GM03348 (cell line): ENCODE data around the gene GAD1.

Source experiments
- DNase-seq: peaks from one replicate; pipeline ENCODE4 v3.0.0; 2012; ENCODE audit warnings: low spot score

Gene GAD1

DNA sequence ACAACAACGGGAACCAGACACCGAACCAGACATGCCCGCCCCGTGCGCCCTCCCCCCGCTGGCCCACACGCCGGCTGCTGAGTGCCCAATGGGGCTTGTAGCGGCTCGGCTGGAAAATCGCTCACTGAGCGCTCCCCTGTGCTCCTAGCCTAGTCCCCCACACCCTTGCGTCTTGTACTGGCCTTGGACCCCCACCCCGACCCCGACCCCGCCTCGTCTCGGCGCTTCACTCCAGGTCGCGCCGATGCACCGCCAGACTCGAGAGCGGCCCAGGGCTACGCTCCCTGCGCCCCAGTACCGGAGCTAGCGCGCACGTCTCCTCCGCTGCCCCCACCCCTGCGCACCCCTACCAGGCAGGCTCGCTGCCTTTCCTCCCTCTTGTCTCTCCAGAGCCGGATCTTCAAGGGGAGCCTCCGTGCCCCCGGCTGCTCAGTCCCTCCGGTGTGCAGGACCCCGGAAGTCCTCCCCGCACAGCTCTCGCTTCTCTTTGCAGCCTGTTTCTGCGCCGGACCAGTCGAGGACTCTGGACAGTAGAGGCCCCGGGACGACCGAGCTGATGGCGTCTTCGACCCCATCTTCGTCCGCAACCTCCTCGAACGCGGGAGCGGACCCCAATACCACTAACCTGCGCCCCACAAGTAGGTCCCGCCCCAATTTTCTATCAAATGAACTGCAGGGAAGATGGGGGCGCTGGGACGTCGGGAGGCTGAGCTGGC, 1.5 kb downstream of the GAD1 start:
- no peak for DNase-seq

DNA sequence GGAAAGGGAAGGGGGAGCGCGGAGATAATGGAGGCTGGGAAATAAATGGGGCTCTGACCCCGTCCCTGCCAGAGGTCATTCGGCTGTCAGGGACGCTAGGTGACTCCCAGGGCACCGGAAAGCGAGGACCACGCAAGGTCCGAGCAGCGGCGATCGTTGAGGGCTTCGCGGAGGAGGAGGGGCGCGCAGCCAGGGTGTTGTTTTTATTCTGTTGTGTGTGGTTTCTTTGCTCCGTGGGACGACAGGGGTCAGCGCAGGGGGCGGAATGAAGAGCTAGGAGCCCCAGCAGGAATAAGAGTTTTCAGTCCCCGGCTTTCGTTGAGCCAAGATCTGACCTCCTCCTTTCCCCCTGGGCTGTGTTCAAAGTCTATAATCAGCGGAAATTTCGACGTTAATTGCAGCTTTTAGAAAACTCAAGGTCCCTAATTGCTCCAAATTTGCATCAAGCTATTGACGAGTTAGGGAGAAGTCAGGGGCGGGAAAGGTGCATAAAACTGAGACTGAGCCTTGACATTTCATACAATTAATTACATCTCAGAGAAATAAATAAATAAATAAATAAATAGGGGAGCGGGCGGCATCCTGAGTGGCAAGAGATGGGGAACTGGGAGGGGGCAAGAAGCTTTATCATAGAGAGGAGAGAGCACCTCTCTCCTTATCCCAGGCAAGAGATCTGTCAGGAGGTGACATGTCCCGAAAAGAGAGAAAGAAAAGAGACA, 2.2 kb downstream of the GAD1 start:
- no peak for DNase-seq

DNA sequence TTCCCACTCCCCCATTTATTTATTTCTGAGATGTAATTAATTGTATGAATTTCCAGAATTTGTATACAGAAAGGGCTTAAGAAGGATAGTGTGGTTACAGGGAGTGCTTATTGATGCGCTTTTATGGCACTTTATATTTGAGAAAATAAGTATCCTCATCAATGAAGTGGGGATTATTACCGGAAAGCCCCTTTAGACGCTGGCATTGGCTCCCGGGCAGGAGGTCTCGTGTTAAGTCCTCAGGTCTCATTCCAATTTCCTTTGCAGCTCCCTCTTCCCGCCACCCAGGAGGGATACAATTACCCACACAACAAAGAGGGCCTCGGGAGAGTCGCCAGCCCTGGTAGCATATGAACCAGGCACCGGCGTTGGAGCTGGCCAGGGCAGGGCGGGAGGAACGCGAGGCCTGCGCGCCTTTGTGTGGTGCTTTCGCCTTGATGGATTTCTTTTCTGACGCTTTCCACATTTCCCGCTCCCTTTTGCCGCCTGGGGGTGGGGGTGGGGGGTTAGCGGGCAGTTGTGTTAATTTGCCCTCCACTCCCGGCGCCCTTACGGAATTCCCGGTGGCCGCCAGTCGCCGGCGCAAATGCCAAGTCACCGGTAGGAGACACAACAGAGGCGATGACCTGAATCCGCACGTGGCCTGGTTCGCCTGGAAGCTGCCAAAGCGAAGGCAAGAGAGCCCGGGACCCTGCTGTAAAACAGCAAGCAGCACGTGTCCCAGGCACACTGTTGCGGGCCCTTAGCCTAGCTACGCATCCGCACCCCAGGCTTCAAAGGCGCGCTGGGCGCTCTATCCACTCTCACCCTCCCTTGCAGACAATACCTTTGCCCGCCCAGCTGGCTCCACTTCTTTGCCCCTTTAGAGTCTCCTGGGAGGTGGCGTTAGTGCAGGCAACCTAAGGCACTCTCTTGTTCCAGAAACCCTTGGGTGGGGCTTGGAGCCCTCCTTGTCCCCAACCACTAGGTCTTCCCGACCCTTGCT, 3.3 kb downstream of the GAD1 start:
- DNase-seq: no peak

DNA sequence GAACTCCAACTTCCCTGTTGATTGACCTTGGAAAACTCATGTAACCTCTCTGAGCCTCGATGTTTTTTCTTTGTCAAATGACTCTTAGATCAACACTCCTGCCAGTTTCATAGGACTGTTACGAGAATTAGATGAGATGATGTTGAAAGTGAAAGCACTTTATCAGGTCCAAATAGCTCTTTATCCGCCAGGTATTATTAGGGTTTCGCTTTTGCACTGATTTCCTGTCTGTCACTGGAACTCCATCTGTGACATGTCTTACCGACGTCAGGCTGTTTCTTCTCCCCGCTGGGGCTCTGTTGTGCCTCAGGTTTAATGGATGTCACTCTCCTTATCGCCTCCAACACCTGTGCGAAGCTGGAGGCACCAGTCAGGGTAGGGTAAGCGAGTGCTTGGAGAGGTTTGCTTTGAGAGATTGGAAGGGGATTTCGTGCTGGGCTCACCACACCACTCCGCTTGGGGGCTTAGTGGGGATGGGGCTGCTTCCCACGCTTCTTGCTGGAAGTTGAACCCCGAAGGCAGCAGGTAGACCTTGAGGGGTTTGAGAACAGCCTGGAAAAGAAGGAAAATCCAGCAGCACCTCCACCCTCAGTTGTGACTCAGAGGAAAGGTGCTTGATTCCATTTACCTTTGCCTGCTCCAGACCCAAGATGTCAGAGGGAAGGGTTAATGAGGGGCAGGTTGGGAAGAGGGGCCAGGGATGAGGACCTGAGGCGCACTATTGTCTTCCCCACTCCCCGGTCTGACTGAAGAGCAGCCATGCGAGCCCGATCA, 4.3 kb downstream of the GAD1 start:
- DNase-seq: no peak

DNA sequence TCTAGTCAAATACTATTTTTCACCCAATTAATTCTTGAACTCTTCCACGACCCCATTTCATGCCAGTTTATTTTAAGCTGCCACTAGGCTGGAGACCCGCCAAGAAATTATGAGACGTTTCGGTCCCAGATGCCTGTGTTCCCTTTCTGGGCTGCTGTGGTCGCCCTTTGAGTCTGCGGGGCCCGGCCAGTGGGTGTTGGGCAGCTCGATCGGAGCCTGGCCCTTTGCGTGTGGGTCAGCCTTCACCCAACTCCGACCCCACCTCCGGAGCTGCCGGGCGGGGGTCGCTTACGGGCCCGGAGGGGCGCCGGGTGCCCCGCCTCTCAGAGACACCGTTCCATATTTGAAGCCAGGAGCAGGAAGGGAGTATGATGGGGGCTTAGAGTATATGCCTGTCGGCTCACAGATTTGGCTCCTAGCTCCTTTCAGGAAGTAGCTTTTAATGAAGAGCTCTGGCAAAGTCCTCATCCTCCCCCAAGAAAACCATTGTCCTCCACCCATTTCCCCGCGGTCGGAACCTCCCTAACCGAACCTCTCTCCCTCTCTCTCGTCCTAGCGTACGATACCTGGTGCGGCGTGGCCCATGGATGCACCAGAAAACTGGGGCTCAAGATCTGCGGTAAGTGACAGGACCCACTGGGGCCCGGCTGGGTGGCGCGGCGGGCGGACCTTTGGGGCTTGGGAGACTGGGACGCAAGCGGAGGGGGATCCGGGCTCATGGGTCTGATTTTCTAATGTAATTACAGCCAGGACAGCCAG, 5.0 kb downstream of the GAD1 start:
- no peak for DNase-seq

DNA sequence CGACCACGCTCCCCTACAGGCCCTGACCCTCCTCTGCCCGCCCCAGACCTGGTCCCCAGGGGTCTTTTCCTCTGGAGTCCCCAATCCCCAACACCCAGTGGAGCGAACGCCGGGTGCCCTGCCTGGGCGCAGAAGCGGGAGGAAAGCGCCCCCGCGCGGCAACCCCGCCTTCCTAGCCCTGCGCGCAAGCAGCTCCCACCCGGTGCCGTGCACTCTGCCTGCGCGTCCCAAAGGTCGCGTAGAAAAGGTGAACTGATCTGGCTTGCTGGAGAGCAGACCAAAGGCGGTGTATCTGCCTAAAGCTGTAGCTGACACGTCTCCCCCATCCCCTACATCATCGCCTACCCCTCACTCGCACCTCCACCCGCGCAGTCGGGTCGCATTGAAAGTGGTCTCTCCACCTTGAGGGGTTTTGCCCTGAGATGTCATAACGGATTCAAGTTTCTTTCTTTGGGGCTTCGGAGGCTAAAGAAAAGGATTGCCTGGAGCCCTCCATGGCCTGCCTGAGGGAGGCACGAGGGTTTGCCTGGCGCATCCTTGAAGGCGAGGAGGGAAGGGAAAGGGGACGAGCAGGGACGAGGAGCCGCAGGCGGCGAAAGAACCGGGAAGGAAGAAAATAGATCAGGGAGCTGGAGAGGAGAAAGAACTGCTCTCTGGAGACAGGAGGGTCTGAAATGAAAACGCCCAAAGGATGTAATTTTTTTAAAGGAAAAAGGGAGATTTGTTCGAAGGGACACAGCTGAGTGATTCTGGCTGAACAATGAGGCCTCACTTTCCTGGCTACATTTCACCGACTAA, 5.8 kb downstream of the GAD1 start:
- DNase-seq: no peak

DNA sequence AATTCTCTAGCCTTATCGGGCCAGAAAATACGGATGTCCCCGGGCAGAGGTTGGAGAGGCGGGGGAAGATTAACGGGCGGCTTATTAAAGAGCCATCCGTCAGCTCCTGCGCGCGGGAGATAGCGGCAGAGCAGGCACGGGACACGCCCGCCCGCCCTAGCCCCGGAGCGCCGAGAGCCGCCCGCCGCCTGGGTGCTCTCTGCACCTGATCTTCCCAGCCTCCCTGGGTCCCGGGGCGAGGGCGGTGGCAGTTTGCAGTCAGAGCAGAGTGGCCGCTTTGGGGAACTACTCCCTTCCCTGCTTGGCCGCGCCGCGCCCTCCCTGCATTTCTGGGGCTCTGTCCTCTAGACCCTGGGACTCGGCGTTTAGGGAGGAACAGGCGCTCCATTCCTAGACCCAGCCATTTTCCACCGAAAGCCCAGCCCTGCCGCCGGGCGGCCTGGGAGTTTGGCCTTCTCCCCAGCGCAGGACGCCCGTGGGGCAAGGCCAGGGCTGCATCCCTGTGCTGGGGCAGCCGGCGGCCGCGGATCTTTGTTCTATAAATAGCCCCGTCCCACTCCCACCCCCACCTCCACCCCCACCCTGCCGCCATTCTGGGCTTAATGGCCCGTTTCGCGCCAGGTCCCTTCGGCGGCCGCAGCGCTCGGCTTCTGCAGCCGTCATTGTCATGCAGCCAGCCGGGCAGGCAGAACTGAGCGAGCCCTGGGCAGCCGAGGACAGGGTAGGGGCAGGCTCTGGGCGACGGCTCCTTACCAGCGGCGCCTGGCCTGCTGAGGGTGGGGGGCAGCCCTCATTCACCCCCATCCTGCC, 6.6 kb downstream of the GAD1 start:
- DNase-seq: peak; percentile 25

DNA sequence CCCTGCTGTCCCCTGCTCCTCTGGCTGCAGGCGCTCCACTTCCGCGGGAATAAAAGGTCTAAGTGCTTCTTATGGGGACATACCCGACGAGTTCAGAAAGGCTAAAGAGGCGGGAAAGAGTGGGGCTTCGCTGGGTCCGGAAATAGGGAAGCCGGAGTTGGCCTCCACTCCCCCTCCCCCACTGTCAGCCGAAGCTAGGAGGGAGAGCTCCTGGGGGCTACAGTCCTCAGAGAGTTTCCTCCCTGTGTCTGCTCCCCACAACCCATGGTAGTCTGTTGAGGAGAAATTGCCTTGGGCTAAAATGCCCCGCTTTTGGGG, 7.2 kb downstream of the GAD1 start:
- no peak for DNase-seq

DNA sequence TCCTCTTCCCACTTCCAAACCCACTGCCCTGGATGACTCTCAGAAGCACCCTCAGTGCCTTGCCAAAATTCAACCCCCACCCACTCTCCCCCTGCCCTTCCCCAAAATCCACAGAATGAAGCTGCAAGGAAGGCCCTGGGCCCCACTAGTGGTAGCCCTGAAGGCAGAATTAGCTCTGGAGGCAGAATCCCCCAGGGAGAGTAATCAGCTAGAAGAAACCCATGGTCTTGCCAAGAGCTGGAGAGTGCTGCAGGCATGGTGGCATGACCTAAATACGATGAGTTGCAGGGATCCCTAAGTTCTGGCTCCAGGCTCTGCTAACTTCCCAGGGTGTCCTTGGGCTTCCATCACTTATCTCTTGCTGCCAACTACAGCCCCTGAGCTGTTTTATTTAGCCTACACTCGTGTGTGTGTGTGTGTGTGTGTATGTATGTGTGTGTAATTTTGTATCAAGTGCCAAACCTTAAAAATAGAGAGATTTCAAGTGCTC, 7.9 kb downstream of the GAD1 start:
- no peak for DNase-seq

DNA sequence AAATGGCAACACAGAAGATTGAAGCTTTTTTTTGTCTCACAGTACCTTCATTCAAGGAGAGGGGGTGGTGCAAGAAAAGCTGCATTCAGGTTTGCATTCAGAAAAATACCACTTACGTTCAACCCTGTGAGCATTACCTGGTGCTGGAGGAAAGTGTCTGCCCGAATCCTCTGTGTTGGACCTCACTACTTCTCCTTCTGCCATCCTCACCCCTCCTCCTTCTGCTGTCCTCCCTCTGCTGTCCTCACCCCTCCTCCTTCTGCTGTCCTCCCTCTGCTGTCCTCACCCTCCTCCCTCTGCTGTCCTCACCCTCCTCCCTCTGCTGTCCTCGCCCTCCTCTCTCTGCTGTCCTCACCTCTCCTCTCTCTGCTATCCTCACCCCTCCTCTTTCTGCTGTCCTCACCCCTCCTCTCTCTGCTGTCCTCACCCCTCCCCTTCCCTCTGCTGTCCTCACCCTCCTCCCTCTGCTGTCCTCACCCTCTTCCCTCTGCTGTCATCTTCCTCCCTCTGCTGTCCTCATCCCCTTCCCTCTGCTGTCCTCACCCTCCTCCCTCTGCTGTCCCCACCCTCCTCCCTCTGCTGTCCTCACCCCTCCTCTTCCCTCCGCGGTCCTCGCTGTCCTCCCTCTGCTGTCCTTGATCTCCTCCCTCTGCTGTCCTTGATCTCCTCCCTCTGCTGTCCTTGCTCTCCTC, 11.3 kb downstream of the GAD1 start:
- no peak for DNase-seq

DNA sequence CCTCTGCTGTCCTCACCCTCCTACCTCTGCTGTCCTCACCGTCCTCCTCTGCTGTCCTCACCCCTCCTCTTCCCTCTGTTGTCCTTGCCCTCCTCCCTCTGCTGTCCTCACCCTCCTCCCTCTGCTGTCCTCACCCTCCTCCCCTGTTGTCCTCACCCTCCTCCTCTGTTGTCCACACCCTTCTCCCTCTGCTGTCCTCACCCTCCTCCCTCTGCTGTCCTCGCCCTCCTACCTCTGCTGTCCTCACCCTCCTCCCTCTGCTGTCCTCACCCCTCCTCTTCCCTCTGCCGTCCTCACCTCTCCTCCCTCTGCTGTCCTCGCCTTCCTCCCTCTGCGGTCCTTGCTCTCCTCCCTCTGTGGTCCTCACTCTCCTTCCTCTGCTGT, 11.8 kb downstream of the GAD1 start:
- no peak for DNase-seq

DNA sequence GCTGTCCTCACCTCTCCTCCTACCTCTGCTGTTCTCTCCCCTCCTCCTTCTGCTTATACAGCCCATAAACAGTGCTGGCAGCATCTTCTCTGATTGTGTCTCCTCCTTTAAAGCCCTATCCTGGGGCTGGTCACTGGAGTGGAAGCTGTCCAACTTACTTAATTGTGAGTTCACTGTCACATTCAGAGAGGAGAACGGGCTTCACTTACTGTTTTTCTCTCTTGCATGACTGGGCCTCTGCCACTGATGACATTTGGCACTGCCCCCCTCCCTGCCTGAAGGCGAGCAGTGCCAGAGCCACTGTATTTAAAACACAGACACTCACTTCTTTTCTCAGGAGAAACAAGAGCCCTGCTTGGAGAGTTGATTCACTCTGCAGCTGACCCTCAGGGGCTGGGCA, 12.3 kb downstream of the GAD1 start:
- DNase-seq: no peak

DNA sequence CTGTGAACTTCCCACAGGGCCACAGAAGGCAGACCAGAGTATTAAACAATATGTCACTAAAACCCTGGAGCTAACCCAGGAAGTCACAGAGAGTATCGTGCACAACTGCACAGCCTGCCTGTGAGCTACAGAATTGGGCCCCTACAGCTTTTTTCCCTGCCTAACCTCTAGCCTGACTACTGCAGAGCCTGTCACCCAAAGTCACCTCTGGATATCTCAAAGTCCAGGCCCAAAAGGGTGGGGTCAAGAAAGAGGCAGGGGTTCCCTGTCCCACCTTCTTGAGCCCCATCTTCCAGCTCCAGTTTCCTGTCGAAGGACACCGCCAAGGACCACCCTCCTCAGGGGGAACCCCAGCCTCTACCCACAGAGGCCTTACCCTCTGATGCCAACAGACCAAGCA, 13.5 kb downstream of the GAD1 start:
- no peak for DNase-seq

DNA sequence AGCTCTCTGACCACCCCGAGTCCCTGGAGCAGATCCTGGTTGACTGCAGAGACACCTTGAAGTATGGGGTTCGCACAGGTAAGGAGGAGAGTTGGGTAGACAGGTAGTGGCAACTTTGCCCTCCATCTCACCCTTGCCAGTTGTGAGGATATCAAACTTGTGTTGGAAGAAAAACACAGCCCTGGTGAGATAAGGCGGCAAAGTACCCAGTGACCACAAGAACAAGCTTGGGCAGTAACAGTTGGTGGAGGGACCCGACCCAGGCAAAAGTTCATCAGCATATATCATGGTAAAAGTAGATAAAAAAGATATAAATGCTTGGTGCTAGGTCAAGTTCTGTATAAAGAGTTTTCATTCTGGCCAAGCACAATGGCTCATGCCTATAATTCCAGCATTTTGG, 14.4 kb downstream of the GAD1 start:
- no peak for DNase-seq

DNA sequence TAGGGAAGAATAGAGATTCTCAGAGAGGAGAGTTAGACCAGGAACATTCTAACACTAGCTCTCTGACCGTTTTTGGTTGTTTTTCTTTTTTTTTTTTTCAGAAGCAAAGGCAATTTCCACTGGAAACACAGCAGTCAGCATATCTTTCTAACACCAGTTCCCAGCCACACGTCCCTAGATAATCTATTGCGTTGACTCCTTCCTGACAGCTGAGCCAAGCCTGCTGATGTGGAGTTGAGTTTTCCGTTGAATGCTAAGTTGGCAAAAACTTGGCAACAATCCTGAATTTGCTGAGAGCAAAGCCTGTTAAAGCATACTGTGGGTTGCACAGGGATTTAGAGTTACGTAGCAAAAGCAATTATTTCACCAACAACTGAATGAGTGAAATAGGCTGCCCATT, 19.3 kb downstream of the GAD1 start:
- DNase-seq: no peak

DNA sequence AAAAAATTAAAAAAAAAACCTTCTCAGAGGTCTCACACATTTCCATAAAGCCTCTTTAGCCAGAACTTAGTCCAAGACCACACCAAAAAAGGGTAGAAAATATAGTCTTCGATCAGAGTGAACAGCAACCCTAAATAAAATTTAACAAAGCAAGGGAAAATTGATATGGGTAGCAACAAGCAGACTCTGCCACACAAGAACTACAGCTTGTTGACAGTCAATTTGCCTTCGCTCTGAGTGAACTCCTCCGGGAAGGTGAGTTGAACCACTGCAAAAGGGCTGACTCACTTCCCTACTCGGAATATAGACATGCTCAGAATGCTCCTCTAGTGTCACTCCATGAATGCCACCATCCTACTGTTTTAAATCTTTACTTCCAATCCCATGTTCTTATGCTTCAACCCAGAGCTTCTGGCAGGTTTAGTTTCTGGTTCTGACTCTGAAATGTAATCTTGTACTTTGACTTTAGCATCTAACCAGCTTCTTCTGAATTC, 24.1 kb downstream of the GAD1 start:
- no peak for DNase-seq

DNA sequence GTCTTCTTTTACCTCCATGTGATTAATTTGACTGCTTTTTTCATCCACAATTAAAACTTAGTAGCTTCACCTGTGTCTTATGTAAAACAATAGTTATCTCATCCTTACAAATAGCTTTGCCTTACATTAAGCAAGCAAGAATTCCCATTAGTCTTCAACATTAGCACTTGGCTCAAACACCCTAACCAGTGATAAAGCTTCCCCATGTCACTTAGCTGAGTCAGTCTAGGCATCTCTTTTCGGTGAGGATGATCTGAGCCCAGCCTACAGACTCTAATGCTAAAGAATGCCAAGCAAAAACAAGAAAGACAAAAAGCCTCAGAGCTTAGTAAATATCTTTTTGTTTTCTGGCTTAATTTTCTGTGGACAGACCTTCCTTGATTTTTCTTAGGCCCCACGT, 26.1 kb downstream of the GAD1 start:
- peak; percentile 49 for DNase-seq

DNA sequence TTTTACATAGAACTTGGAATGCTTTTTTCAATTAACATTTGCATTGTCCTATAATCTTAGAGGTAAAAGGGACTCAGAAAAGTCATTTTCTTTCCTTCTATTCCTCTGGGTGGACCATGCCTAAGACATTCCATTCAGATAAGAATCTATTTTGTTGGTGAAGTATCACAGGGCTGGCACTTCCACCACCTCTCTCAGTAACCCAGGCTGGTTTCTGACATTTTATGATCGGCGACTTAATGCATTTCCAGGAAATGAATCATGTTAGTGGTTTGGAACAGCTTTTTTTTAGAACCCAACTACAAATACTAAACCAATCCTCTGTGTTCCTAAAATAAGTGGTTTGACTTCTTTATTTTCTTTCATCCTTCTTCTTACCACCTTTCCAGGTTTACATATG, 27.0 kb downstream of the GAD1 start:
- DNase-seq: peak; percentile 52

DNA sequence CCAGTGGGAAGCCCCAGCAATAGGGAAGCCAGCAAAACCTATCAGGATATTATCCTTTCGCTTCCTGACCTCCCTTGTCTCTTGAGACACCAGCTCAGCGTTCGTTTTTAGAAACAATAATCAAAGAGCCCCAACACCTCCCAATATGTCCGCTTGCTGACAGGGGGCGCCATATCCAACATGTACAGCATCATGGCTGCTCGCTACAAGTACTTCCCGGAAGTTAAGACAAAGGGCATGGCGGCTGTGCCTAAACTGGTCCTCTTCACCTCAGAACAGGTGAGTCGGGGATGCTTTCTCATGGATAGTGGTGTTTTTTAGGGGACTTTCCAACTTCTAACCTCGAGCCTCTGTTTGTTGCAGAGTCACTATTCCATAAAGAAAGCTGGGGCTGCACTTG, 28.7 kb downstream of the GAD1 start:
- DNase-seq: no peak
